GM12878 (cell line): ENCODE measurements around the gene PLXNA4. TPM values are rescaled to one million over a fixed set of nuclear protein-coding genes. Genes with fewer than 3 reads are reported as not detected.

Source experiments
- ATAC-seq: fragments of 200-7000 bp; cut with Tn5 transposase; 3 replicates; pipeline ENCODE4 v1.9.1; 2020; ENCODE audit warnings: mild to moderate bottlenecking, moderate library complexity
- BruUV-seq: library from RNA; stranded (reverse); fragments of 400-500 nt; replicated peaks from 2 replicates; lab custom pipeline; 2021; lab: Mats Ljungman, UMichigan
- CTCF ChIA-PET: fragments of 300-600 bp; sonication (Branson Sonifier 250); formaldehyde crosslinking; extraction: SDS; loops from one replicate; lab custom pipeline; 2021; ENCODE audit warnings: inconsistent platforms; lab: Yijun Ruan, JAX
- POLR2A ChIA-PET: fragments of 350-600 bp; formaldehyde crosslinking; extraction: SDS; loops from one replicate; lab custom pipeline; 2021; ENCODE audit warnings: inconsistent platforms; lab: Charles Lee
- RAD21 ChIA-PET: fragments of 300-600 bp; sonication (Branson Sonifier 250); formaldehyde crosslinking; loops from one replicate; lab custom pipeline; 2023; ENCODE audit warnings: antibody characterized with exemption; ENCODE audit not compliant: unreplicated experiment; lab: Charles Lee
- SMC1A ChIA-PET: fragments of 300-600 bp; sonication (Branson Sonifier 250); formaldehyde crosslinking; loops from one replicate; lab custom pipeline; 2023; ENCODE audit not compliant: unreplicated experiment, uncharacterized antibody; lab: Charles Lee
- DNase-seq: peaks from one replicate; pipeline ENCODE4 v3.0.0-alpha.2; 2011; ENCODE audit warnings: low read depth, low spot score
- FAIRE-seq: peaks from 3 replicates; lab custom pipeline; 2011; peaks lifted over from hg19 to GRCh38; lab: Jason Lieb, UNC
- H2AFZ ChIP-seq: 2 replicates; pipeline ENCODE4 v1.6.0; 2011; ENCODE audit warnings: low read depth, low read length, control low read depth; ENCODE audit not compliant: control insufficient read depth
- H3K27ac ChIP-seq: 2 replicates; pipeline ENCODE4 v1.5.1; 2011; ENCODE audit warnings: control low read depth; ENCODE audit not compliant: control insufficient read depth, insufficient read depth
- H3K27me3 ChIP-seq, 2 experiments: replicated peaks in 1 of 2; 2 replicates each; pipeline versions ENCODE4 v1.6.0 to v1.6.1; 2011; ENCODE audit warnings: low read length in 1 of 2; ENCODE audit not compliant: control insufficient read depth in 2 of 2, insufficient read depth in 2 of 2
- H3K36me3 ChIP-seq, 2 experiments: 2 replicates each; pipeline ENCODE4 v1.5.1; 2011; ENCODE audit warnings: low read length in 1 of 2; ENCODE audit not compliant: control insufficient read depth in 2 of 2, insufficient read depth in 2 of 2
- H3K4me1 ChIP-seq: 2 replicates; pipeline ENCODE4 v1.6.1; 2011; ENCODE audit warnings: mild to moderate bottlenecking, low read length, moderate library complexity, mixed read lengths; ENCODE audit not compliant: control insufficient read depth, insufficient read depth
- H3K4me2 ChIP-seq: 2 replicates; pipeline ENCODE4 v1.6.0; 2011; ENCODE audit warnings: control low read depth; ENCODE audit not compliant: control insufficient read depth, insufficient read depth
- H3K4me3 ChIP-seq: fragments of 200-600 bp; sonication (generic); 2 replicates; pipeline ENCODE4 v1.5.1; 2016
- H3K79me2 ChIP-seq: 2 replicates; pipeline ENCODE4 v1.6.0; 2011; ENCODE audit warnings: low read length; ENCODE audit not compliant: control insufficient read depth, insufficient read depth
- H3K9ac ChIP-seq: 2 replicates; pipeline ENCODE4 v1.8.0; 2011; ENCODE audit warnings: low read length, control low read depth, mixed read lengths; ENCODE audit not compliant: control insufficient read depth, insufficient read depth
- H3K9me3 ChIP-seq: replicated peaks from 3 replicates; pipeline ENCODE4 v1.5.1; 2011; ENCODE audit warnings: mild to moderate bottlenecking, low read length; ENCODE audit not compliant: control insufficient read depth, insufficient read depth
- H4K20me1 ChIP-seq: 2 replicates; pipeline ENCODE4 v1.6.0; 2011; ENCODE audit not compliant: control insufficient read depth, insufficient read depth
- CEBPB ChIP-seq, 2 experiments: fragments of 150-350 bp in 1 of 2; IDR thresholded peaks; 2 replicates each; pipeline ENCODE4 v1.6.1; 2012 to 2014; ENCODE audit warnings: low read depth in 2 of 2, low read length in 2 of 2, borderline replicate concordance in 1 of 2, inconsistent platforms in 1 of 2
- PBX3 ChIP-seq: IDR thresholded peaks from 2 replicates; pipeline ENCODE4 v1.6.1; 2011; ENCODE audit warnings: mild to moderate bottlenecking, low read depth, low read length, moderate library complexity; ENCODE audit not compliant: insufficient replicate concordance
- YY1 ChIP-seq: IDR thresholded peaks from 2 replicates; pipeline ENCODE4 v1.6.1; 2011; ENCODE audit warnings: low read depth, mild to moderate bottlenecking, low read length
- WGBS: methylation state at CpG from one replicate; pipeline ENCODE4 v1.1.6; 2016; ENCODE audit warnings: low lambda C conversion rate; ENCODE audit not compliant: insufficient replicate concordance, insufficient coverage; ENCODE audit errors: missing lambda C conversion rate; 5-methylcytosine and 5-hydroxymethylcytosine counted together
- in situ Hi-C: fragments of 300-500 bp; cut with MboI; formaldehyde crosslinking; loops from 9 replicates; pipeline ENCODE4 v1.14.3; 2018; ENCODE audit warnings: mixed read lengths
- intact Hi-C: fragments of 100-400 bp; cut with micrococcal nuclease; formaldehyde crosslinking; loops from one replicate; pipeline ENCODE4 v1.14.2; 2022; ENCODE audit not compliant: unreplicated experiment
- polyA plus RNA-seq, 11 experiments: library from polyadenylated mRNA; depleted of rRNA in 4 of 11; unstranded in 6 of 11; stranded (reverse) in 5 of 11; fragments of >200 nt; fragmentation: Nextera tagmentation in 4 of 11; fragmentation: Illumina TruSeq in 1 of 11; extraction: Ambion mirVana in 4 of 11; extraction: Trizol in 1 of 11; gene quantifications; 1 replicate in 1 of 11; 2 replicates in 10 of 11; pipeline versions ENCODE4 v1.2.1 to v1.2.3, GENCODE V29; 2011 to 2016; ENCODE audit warnings: inconsistent platforms in 2 of 11, missing spikeins in 2 of 11, low read depth in 1 of 11
- total RNA-seq, 4 experiments: library from RNA; depleted of rRNA in 3 of 4; stranded (reverse); fragments of >200 nt in 3 of 4; fragmentation: Illumina TruSeq in 1 of 4; extraction: Trizol in 1 of 4; gene quantifications; 2 replicates each; pipeline versions ENCODE4 v1.2.1 to v1.2.3, GENCODE V29; 2013 to 2021
- TF ChIP-seq, protein P1 (sequence below): IDR thresholded peaks from 2 replicates; pipeline ENCODE4 v1.6.1; 2011; ENCODE audit warnings: borderline replicate concordance, low read depth, mild to moderate bottlenecking, moderate library complexity, low read length; ENCODE audit not compliant: insufficient read depth, poor library complexity, severe bottlenecking

PLXNA4 gene
- total and polyA plus RNA-seq, 10 of the 15 experiments (the other 5 are each of a cell fraction or from before 2014, with no cell fraction given), result 0.03 TPM; not detected in 9

GRCh38 chr7:132182992-132183391 is 393.3 kb downstream of the PLXNA4 start:
- POLR2A ChIA-PET, result no interaction called here
- Histone ChIP-seq H3K36me3 (no peaks in the 10 kb centered on the region), H3K27ac (no peak overlapping the region), H4K20me1 (no peaks in the 10 kb centered on the region), H3K4me3 (no peak overlapping the region), H3K27me3 (no peaks in the 10 kb centered on the region), H3K79me2 (no peaks in the 10 kb centered on the region), H3K4me2 (no peak overlapping the region), H3K4me1 (no peaks in the 10 kb centered on the region), H3K9ac (no peak overlapping the region), H2AFZ (no peak overlapping the region), H3K9me3 (no peaks in the 10 kb centered on the region; the same call in 2 of the 3 replicates)
- RAD21 ChIA-PET, result no interaction called here
- CTCF ChIA-PET, result no interaction called here
- 57% methylated on average over 6 of the region's 6 CpGs for WGBS
- TF ChIP-seq, protein P1, sequence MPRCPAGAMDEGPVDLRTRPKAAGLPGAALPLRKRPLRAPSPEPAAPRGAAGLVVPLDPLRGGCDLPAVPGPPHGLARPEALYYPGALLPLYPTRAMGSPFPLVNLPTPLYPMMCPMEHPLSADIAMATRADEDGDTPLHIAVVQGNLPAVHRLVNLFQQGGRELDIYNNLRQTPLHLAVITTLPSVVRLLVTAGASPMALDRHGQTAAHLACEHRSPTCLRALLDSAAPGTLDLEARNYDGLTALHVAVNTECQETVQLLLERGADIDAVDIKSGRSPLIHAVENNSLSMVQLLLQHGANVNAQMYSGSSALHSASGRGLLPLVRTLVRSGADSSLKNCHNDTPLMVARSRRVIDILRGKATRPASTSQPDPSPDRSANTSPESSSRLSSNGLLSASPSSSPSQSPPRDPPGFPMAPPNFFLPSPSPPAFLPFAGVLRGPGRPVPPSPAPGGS, result peak; percentile 67
- no peak for TF ChIP-seq YY1
- TF ChIP-seq PBX3, result peak; percentile 42
- no peak for TF ChIP-seq CEBPB (IDR thresholded peaks at IDR 0.05; ENCODE audit: borderline replicate concordance in 1 of 2, low read depth in 2 of 2, low read length in 2 of 2)
- DNase-seq (no peak), ATAC-seq (no peak), FAIRE-seq (no peak)
- BruUV-seq, result no TSS peak
- SMC1A ChIA-PET, result no interaction called here
- in situ Hi-C loops (no loop called here), intact Hi-C loops (no loop called here)
